ENCODE results near the gene AGPAT3.
"Not testable (repeated sequence)": the region's sequence is repeated elsewhere in the genome, so short reads cannot be mapped to it uniquely, and the experiment has no call there.

AGPAT3 gene

DNA sequence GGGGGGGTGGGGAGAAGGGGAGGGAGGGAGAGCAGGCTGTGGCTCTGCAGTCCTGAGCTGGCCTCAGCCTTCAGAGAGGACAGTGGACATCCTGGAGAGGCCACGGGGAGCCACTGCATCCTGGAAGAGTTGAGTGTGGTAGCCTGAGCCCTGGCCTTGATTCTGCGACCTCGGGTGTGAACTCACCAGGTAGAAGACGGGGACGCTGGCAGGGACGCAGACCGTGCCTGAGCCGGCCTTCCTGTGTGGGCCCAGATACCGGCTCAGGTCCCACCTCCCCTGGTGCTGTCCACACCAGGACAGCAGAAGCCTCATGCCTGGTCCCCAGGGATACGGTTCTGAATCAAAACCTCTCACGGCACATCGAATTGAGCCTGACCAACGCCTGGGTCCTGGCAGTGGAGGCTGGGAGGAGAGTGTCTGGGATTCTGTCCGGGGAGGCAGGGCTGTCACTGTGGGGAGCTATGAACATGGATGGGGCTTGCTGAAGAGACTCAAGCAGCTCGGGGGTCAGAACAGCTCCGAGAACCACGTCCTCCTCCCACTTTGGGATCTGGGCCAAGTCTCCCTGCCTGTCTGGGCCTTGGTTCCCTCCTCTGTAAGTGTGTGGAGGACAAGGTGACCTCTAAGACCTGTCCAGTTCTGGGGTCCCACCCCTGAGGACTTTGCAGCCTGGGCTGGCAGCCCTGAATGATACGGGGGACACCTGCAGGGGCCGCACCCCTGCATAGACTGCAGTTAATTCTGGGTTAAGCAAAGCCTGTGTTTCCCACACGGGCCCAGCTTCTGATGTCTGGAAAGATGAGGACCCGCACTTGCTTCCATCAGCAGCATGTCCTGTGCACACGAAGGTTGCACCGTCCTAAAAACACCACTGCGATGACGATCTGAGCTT, 45.3 kb upstream of the AGPAT3 start:
- TF ChIP-seq, protein P1, sequence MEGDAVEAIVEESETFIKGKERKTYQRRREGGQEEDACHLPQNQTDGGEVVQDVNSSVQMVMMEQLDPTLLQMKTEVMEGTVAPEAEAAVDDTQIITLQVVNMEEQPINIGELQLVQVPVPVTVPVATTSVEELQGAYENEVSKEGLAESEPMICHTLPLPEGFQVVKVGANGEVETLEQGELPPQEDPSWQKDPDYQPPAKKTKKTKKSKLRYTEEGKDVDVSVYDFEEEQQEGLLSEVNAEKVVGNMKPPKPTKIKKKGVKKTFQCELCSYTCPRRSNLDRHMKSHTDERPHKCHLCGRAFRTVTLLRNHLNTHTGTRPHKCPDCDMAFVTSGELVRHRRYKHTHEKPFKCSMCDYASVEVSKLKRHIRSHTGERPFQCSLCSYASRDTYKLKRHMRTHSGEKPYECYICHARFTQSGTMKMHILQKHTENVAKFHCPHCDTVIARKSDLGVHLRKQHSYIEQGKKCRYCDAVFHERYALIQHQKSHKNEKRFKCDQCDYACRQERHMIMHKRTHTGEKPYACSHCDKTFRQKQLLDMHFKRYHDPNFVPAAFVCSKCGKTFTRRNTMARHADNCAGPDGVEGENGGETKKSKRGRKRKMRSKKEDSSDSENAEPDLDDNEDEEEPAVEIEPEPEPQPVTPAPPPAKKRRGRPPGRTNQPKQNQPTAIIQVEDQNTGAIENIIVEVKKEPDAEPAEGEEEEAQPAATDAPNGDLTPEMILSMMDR (IDR thresholded peaks at IDR 0.05; ENCODE audit: insufficient read depth, low read length, poor library complexity, severe bottlenecking): no peak
- Histone ChIP-seq H3K4me3 (replicated peaks; ENCODE audit: low read depth, low read length) (no peak overlapping the region), H3K36me3 (ENCODE audit: control insufficient read depth, insufficient read depth, low read length) (no peaks in the 10 kb centered on the region), H3K27me3 (replicated peaks; ENCODE audit: control insufficient read depth, insufficient read depth, low read length) (no peaks in the 10 kb centered on the region)
- DNase-seq (ENCODE audit: extremely low read depth, insufficient read length): no peak

DNA sequence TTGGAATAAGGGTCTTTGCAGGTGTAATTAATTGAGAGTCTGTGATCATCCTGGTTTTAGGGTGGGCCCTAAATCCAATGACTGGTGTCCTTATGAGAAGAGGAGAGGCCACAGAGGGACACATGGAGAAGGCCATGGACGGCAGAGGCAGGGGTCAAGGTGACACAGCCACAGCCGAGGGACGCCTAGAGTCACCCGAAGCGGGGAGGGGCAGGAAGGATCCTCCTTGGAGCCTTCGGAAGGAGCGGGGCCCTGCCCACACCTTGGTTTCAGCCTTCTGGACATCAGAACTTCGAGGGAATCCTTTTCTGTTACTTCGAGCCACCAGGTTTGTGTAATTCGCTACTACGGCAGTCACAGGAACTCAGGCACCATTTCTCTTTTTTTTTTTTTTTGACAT, 44.6 kb upstream of the AGPAT3 start:
- TF ChIP-seq, protein P1 (IDR thresholded peaks at IDR 0.05; ENCODE audit: insufficient read depth, low read length, poor library complexity, severe bottlenecking): no peak
- Histone ChIP-seq H3K4me3 (replicated peaks; ENCODE audit: low read depth, low read length) (no peak overlapping the region), H3K36me3 (ENCODE audit: control insufficient read depth, insufficient read depth, low read length) (no peaks in the 10 kb centered on the region), H3K27me3 (replicated peaks; ENCODE audit: control insufficient read depth, insufficient read depth, low read length) (no peaks in the 10 kb centered on the region)
- no peak for DNase-seq (ENCODE audit: extremely low read depth, insufficient read length)

DNA sequence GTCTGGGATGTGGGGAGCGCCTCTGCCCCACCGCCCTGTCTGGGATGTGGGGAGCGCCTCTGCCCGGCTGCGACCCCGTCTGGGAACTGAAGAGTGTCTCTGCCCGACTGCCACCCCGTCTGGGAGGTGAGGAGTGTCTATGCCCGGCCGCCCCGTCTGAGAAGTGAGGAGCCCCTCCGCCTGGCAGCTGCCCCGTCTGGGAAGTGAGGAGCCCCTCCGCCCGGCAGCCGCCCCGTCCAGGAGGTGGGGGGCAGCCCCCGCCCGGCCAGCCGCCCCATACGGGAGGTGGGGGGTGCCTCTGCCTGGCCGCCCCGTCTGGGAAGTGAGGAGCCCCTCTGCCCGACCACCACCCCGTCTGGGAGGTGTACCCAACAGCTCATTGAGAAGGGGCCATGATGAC, 42.9 kb upstream of the AGPAT3 start:
- not testable (repeated sequence) for H3K27me3 ChIP-seq (replicated peaks; ENCODE audit: control insufficient read depth, insufficient read depth, low read length); DNase-seq (ENCODE audit: extremely low read depth, insufficient read length); H3K36me3 ChIP-seq (ENCODE audit: control insufficient read depth, insufficient read depth, low read length); H3K4me3 ChIP-seq (replicated peaks; ENCODE audit: low read depth, low read length)

DNA sequence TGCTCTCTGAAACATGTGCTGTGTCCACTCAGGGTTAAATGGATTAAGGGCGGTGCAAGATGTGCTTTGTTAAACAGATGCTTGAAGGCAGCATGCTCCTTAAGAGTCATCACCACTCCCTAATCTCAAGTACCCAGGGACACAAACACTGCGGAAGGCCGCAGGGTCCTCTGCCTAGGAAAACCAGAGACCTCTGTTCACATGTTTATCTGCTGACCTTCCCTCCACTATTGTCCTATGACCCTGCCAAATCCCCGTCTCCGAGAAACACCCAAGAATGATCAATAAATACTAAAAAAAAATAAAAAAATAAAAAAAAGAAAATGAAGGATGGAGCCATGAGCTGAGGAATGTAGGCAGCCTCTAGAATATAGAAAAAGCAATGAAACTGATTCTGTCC, 42.3 kb upstream of the AGPAT3 start:
- not testable (repeated sequence) for H3K27me3 ChIP-seq (replicated peaks; ENCODE audit: control insufficient read depth, insufficient read depth, low read length); H3K4me3 ChIP-seq (replicated peaks; ENCODE audit: low read depth, low read length); H3K36me3 ChIP-seq (ENCODE audit: control insufficient read depth, insufficient read depth, low read length); DNase-seq (ENCODE audit: extremely low read depth, insufficient read length)

DNA sequence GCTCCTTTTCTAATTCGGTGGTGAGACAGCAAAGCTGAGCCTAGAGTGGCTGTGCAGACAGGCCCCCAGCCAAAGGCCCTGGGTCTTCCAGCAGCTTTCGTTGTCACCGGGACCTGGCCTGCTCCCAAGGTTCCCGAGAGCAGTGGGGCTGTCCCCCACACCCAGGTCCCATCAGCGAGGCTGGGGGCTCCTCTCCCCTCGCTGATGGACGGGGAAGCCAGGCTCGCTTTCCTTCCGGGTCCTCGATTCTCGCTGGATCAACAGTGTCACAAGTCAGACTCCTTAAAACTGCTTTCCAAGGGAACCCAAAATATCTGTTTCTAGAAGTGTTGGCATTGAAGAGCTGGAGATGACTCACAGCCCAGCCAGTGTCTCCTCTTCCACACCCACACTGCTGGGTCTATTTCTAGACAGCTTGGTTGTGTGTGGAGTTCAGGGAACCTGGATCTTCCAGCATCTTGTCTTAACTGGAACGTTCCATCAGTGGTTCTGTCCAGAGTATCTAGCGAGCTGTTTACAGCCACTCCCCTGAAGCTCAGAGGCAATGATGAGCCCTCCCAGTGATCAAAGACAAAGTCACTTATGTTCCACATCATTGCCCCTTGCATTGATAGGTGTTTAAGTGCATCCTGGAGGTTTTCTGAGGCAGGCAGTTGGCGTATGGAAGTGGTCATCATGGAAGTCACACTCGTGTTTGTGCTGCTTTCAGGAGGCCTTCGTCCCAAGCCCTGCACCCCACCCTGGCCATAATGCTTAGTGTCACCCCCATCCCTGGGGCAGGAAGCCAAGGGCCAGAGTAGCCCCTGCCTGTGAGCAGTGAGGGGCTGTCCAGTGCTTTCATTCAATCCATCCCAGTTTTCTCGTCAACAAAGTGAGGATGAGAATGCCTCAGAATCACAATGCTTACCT, 40.4 kb upstream of the AGPAT3 start:
- no peaks in the 10 kb centered on the region for H3K36me3 ChIP-seq (ENCODE audit: control insufficient read depth, insufficient read depth, low read length)
- TF ChIP-seq, protein P1 (IDR thresholded peaks at IDR 0.05; ENCODE audit: insufficient read depth, low read length, poor library complexity, severe bottlenecking): no peak
- H3K4me3 ChIP-seq (replicated peaks; ENCODE audit: low read depth, low read length): no peak overlapping the region
- no peaks in the 10 kb centered on the region for H3K27me3 ChIP-seq (replicated peaks; ENCODE audit: control insufficient read depth, insufficient read depth, low read length)
- no peak for DNase-seq (ENCODE audit: extremely low read depth, insufficient read length)

DNA sequence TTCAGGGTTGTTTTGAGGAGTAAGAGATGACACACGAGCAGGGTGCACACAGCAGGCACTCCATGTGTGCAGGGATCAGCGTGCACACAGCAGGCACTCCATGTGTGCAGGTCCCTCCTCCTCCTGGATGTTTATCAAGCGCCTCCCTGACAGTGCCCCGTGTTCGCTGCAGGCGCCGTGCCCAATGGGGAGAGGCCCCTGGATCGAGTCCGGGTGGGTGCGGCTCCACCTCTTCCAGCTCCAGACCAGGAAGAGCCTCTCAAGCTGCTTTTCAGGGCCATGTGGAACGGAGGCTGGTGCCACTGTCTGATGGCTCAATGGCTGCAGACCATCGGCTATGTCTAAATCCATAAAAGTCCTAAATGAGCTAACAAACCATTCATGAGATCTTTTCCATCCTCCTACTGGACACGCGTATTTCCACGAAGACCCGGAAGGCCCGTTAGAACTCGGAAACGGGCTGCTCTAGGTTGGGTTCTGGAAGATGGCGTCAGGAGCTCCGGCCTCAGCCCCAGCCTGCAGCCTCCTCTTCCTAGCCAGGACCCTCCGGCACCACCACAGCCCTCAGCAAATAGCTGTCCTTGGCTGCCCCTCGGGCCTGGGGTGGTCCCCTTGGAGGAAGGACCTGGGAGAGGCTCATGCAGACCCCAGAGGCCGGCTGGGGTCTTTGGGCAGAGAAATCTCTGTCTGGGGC, 39.6 kb upstream of the AGPAT3 start:
- Histone ChIP-seq H3K27me3 (replicated peaks; ENCODE audit: control insufficient read depth, insufficient read depth, low read length) (no peaks in the 10 kb centered on the region), H3K36me3 (ENCODE audit: control insufficient read depth, insufficient read depth, low read length) (no peaks in the 10 kb centered on the region), H3K4me3 (replicated peaks; ENCODE audit: low read depth, low read length) (no peak overlapping the region)
- TF ChIP-seq, protein P1 (IDR thresholded peaks at IDR 0.05; ENCODE audit: insufficient read depth, low read length, poor library complexity, severe bottlenecking): no peak
- DNase-seq (ENCODE audit: extremely low read depth, insufficient read length): no peak

Data from GM06990 (cell line).